GM12891 (cell line): ENCODE measurements around the gene KCNMA1.

Source experiments
- POLR2A ChIP-seq: IDR thresholded peaks from 2 replicates; pipeline ENCODE4 v1.6.1; 2011; ENCODE audit warnings: low read depth, low read length, control low read depth
- POLR2AphosphoS5 ChIP-seq: IDR thresholded peaks from 2 replicates; pipeline ENCODE4 v1.6.1; 2011; ENCODE audit warnings: low read depth, low read length, control low read depth
- TAF1 ChIP-seq: IDR thresholded peaks from 2 replicates; pipeline ENCODE4 v1.6.1; 2011; ENCODE audit warnings: low read depth, low read length, control low read depth

GRCh38 chr10:76899490-76899889 lies 738.1 kb downstream of the KCNMA1 start:
- TF ChIP-seq TAF1 (no peak), POLR2A (no peak), POLR2AphosphoS5 (no peak)
